Body of pancreas (tissue), 4 donors: ENCODE results near the gene TOMM5. TPM values are rescaled to one million over a fixed set of nuclear protein-coding genes. Genes with fewer than 3 reads are reported as not detected.
"Not testable (repeated sequence)": the region's sequence is repeated elsewhere in the genome, so short reads cannot be mapped to it uniquely, and the experiment has no call there.

Source experiments
- ATAC-seq: fragments of 150-250 bp; one replicate; pipeline ENCODE4 v1.9.1; 2016
- DNase-seq, 4 donors: peaks; one replicate each; pipeline ENCODE4 v3.0.0-alpha.2; 2019
- H3K27ac ChIP-seq, 4 donors: fragments of 200-600 bp; sonication (generic); 1 replicate in 3 of 4; 2 replicates in 1 of 4; pipeline versions ENCODE4 v1.5.1 to v1.6.1; 2016 to 2019; ENCODE audit warnings: mild to moderate bottlenecking in 1 of 4, mixed read lengths in 1 of 4, moderate library complexity in 1 of 4
- H3K27me3 ChIP-seq, 2 donors: fragments of 200-600 bp; sonication (generic); one replicate each; pipeline ENCODE4 v1.6.0; 2016; ENCODE audit warnings: mild to moderate bottlenecking in 1 of 2
- H3K36me3 ChIP-seq, 2 donors: fragments of 200-600 bp; sonication (generic); replicated peaks in 1 of 2; 2 replicates each; pipeline ENCODE4 v1.5.1; 2016; ENCODE audit warnings: low read depth in 2 of 2; ENCODE audit not compliant: insufficient read depth in 1 of 2
- H3K4me1 ChIP-seq: fragments of 200-600 bp; sonication (generic); one replicate; pipeline ENCODE4 v1.6.0; 2016
- H3K4me3 ChIP-seq, 2 donors: fragments of 200-600 bp; sonication (generic); 1 replicate in 1 of 2; 2 replicates in 1 of 2; pipeline ENCODE4 v1.5.1; 2016 to 2019
- H3K9me3 ChIP-seq, 3 donors: fragments of 200-600 bp; sonication (generic); 1 replicate in 2 of 3; 2 replicates in 1 of 3; pipeline ENCODE4 v1.5.1; 2016
- POLR2A ChIP-seq, 3 donors: fragments of 450-650 bp; IDR thresholded peaks; one replicate each; pipeline ENCODE4 v1.6.1; 2016; ENCODE audit warnings: antibody characterized with exemption in 3 of 3, mild to moderate bottlenecking in 2 of 3
- WGBS, 2 donors: methylation state at CpG; one replicate each; pipeline ENCODE4 v1.1.5; 2017; 5-methylcytosine and 5-hydroxymethylcytosine counted together
- intact Hi-C: fragments of 100-400 bp; cut with DNase I; formaldehyde crosslinking; loops from one replicate; pipeline ENCODE4 v1.15.1; 2023
- total RNA-seq, 2 donors: library from RNA; depleted of rRNA; stranded (reverse); fragments of >200 nt; gene quantifications; one replicate each; pipeline ENCODE4 v1.1.0, GENCODE V29; 2016
- TF ChIP-seq, protein P1 (sequence below), 7 experiments: fragments of 450-650 bp in 4 of 7; fragments of 200-600 bp in 3 of 7; sonication (generic) in 3 of 7; IDR thresholded peaks; one replicate each; pipeline ENCODE4 v1.5.1; 2016 to 2019; ENCODE audit warnings: antibody characterized with exemption in 7 of 7

Gene TOMM5
- total RNA-seq, 2 donors from 2014 or later = 37.6 to 48.8 TPM

DNA sequence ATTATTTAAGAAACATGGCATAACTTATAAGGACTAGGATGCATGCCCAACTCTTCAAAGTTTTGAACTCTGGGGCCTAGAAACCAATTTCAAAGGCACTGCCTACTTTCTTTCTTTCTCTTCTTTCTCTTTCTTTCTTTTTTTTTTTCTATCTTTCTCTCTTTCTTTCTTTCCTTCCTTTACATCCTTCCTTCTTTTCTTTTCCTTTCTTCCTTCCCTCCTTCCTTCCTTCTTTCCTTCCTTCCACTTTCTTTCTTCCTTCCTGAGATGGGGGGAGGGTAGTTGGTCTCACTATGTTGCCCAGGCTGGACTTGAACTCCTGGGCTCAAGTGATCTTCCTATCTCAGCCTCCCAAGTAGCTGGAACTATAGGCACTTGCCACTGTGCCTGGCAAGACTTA is 15.9 kb upstream of the TOMM5 start:
- Histone ChIP-seq H3K4me1 (peaks cover 7% of the 10 kb centered on the region), H3K36me3 (no peaks in the 10 kb centered on the region), H3K27me3 (no peaks in the 10 kb centered on the region), H3K4me3 (no peak overlapping the region), H3K9me3 (no peaks in the 10 kb centered on the region), H3K27ac (no peak overlapping the region)
- DNase-seq = no peak
- ATAC-seq = no peak
- intact Hi-C loops = no loop called here
- TF ChIP-seq, protein P1, sequence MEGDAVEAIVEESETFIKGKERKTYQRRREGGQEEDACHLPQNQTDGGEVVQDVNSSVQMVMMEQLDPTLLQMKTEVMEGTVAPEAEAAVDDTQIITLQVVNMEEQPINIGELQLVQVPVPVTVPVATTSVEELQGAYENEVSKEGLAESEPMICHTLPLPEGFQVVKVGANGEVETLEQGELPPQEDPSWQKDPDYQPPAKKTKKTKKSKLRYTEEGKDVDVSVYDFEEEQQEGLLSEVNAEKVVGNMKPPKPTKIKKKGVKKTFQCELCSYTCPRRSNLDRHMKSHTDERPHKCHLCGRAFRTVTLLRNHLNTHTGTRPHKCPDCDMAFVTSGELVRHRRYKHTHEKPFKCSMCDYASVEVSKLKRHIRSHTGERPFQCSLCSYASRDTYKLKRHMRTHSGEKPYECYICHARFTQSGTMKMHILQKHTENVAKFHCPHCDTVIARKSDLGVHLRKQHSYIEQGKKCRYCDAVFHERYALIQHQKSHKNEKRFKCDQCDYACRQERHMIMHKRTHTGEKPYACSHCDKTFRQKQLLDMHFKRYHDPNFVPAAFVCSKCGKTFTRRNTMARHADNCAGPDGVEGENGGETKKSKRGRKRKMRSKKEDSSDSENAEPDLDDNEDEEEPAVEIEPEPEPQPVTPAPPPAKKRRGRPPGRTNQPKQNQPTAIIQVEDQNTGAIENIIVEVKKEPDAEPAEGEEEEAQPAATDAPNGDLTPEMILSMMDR (IDR thresholded peaks at IDR 0.05) = no peak
- no peak for TF ChIP-seq POLR2A (IDR thresholded peaks at IDR 0.05)

DNA sequence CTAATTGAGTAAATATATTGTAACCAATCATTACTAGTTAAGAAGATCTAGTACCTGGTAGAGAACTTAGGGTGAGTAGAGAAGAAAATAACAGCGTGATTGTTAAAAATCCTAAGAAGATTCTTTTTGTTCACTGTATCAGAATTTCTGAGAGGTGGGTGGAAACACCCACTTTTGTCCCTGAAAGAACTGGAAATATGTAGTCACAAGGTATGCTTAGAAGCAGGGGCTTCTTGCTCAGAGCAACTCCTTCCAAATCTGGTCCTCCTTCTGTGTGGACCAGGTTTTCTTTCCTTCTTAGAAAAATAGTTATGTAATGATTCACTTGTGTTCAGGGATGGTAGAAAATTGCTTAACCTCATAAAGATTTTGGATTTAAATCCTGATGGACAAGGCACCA is 11.9 kb upstream of the TOMM5 start:
- 88 to 92% methylated on average over 1 of the region's 1 CpG for WGBS, 2 donors
- intact Hi-C loops = no loop called here
- Histone ChIP-seq H3K27me3 (no peaks in the 10 kb centered on the region), H3K27ac (no peak overlapping the region), H3K4me3 (no peak overlapping the region), H3K36me3 (no peaks in the 10 kb centered on the region), H3K4me1 (peaks cover 17% of the 10 kb centered on the region), H3K9me3 (no peaks in the 10 kb centered on the region)
- no peak for TF ChIP-seq POLR2A (IDR thresholded peaks at IDR 0.05)
- TF ChIP-seq, protein P1 (IDR thresholded peaks at IDR 0.05) = no peak
- ATAC-seq = no peak
- DNase-seq = no peak

DNA sequence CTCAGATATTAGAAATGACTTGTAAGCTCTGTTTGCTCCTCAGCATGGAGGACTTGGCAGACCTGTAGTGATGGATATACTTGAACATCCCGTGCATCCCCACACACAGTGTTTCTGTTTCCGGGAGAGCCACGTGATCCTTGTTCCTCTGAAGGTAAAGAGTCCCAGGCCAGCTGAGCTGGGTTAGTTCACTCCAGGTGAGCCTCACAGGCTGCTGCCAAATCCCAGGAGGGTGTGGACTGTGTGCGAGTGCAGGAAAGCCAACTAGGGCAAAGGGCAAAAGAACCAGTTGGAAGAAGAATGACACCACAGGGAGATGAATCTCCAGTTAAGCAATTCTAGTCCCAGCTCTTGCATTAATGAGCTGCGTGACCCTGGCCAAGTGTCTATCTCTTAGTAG is 10.4 kb upstream of the TOMM5 start:
- Histone ChIP-seq H3K4me1 (peaks cover 17% of the 10 kb centered on the region), H3K4me3 (no peak overlapping the region), H3K36me3 (no peaks in the 10 kb centered on the region), H3K27ac (peak overlapping the region in 3 of 4 donors; percentile 33 to 78 (median 64)), H3K9me3 (no peaks in the 10 kb centered on the region), H3K27me3 (no peaks in the 10 kb centered on the region)
- intact Hi-C loops = no loop called here
- ATAC-seq (peak; percentile 100), DNase-seq (peak; percentile 88 to 93 (median 92))
- TF ChIP-seq, protein P1 (IDR thresholded peaks at IDR 0.05) = no peak
- no peak for TF ChIP-seq POLR2A (IDR thresholded peaks at IDR 0.05)
- 10 to 11% methylated on average over 5 of the region's 5 CpGs for WGBS, 2 donors

DNA sequence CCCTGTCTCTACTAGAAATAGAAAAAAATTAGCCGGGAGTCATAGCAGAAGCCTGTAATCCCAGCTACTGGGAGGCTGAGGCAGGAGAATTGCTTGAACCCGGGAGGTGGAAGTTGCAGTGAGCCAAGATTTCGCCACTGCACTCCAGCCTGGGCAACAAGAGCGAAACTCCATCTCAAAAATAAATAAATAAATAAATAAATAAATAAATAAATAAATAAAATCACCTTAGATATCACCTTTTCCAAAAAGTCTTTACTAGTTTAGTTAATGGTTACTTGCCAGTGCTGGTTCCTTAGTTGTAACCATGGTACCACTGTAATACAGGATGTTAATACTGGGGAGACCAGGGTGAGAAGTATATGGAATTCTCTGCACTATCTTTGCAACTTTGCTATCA is 9.7 kb upstream of the TOMM5 start:
- ATAC-seq, intact Hi-C loops: not testable (repeated sequence)

DNA sequence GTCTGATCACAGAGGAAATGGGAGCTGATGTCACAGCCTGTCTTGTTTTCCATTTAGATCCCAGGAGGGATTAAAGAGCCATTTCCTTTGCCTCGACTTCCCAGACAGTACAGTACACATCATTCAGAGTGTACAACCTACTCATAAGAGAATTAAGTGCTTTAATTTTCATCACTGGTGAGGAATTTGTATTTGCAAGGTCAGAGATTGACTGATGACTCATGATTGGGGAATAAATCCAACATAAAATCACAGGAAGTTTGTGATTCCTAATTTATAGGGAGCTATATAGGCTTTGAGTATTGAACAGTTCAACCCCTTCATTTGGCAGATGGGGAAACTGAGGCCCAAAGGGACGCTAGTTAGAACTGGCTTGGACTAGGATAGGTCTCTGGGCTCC is 4.1 kb upstream of the TOMM5 start:
- ATAC-seq = no peak
- intact Hi-C loops = no loop called here
- WGBS, 2 donors = 34 to 35% methylated on average over 2 of the region's 2 CpGs

More for the DNA sequence above, 9.7 kb upstream of the TOMM5 start:
- DNase-seq, H3K36me3 ChIP-seq, H3K27ac ChIP-seq, H3K4me3 ChIP-seq, H3K9me3 ChIP-seq, H3K27me3 ChIP-seq: not testable (repeated sequence)
- 77 to 84% methylated on average over 4 of the region's 4 CpGs for WGBS, 2 donors
- H3K4me1 ChIP-seq = peaks cover 17% of the 10 kb centered on the region

More for the DNA sequence above, 4.1 kb upstream of the TOMM5 start:
- Histone ChIP-seq H3K9me3 (no peaks in the 10 kb centered on the region), H3K27ac (no peak overlapping the region), H3K36me3 (no peaks in the 10 kb centered on the region), H3K27me3 (no peaks in the 10 kb centered on the region), H3K4me1 (peaks cover 13% of the 10 kb centered on the region), H3K4me3 (no peak overlapping the region)
- TF ChIP-seq POLR2A (IDR thresholded peaks at IDR 0.05) = no peak
- TF ChIP-seq, protein P1 (IDR thresholded peaks at IDR 0.05) = no peak
- DNase-seq = no peak
